ENCODE data around the gene OR2D2.

Gene OR2D2

DNA sequence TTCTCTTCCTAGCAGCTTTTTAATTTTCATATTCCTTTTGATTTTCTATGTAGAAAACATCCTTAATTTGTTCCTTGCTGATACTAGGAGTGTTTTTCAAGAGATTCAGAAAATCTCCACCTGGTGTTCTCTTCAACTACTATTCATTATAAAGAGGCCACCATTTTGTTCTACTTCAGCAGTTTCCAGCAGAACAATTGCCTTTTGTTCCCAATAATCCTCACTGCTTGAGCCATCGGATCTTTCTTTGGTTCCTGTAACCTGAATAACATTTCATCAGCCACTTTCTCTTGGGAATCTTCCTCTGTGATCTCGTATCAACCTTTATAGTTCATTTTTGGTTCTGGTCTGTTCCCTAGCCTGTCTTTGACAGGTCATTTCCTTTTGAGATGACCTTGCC, 48.6 kb downstream of the OR2D2 start:
- H3K36me3 ChIP-seq (ENCODE audit: control insufficient read depth in 1 of 2, insufficient read depth in 2 of 2, low read length in 2 of 2), result no peaks in the 10 kb centered on the region
- peaks cover 0 to 2% of the 10 kb centered on the region in 2 donors for H3K9me3 ChIP-seq (ENCODE audit: control insufficient read depth in 1 of 2, low read length in 2 of 2)
- no peaks in the 10 kb centered on the region for H3K4me1 ChIP-seq (ENCODE audit: control insufficient read depth in 1 of 2, insufficient read depth in 2 of 2, low read length in 2 of 2)
- no peak overlapping the region for H3K4me3 ChIP-seq (ENCODE audit: low read depth in 1 of 2, low read length in 2 of 2)
- no peak overlapping the region for H3K27ac ChIP-seq (ENCODE audit: low read length)
- no peaks in the 10 kb centered on the region for H3K27me3 ChIP-seq (ENCODE audit: low read depth, low read length)

- no peak overlapping the region for H3K4me3 ChIP-seq (ENCODE audit: low read depth in 1 of 2, low read length in 2 of 2)
- H3K27ac ChIP-seq (ENCODE audit: low read length), result no peak overlapping the region
- H3K4me1 ChIP-seq (ENCODE audit: control insufficient read depth in 1 of 2, insufficient read depth in 2 of 2, low read length in 2 of 2), result no peaks in the 10 kb centered on the region
- H3K36me3 ChIP-seq (ENCODE audit: control insufficient read depth in 1 of 2, insufficient read depth in 2 of 2, low read length in 2 of 2), result no peaks in the 10 kb centered on the region
- H3K9me3 ChIP-seq (ENCODE audit: control insufficient read depth in 1 of 2, low read length in 2 of 2), result peaks cover 0 to 2% of the 10 kb centered on the region in 2 donors
- no peaks in the 10 kb centered on the region for H3K27me3 ChIP-seq (ENCODE audit: low read depth, low read length)
Observed at GRCh38 chr11:6841694-6842093, 50.6 kb downstream of the OR2D2 start.

Measured in muscle layer of duodenum (tissue), 2 donors.